Activated T-cell treated with anti-CD3 and anti-CD28 coated beads for 24 hours (primary cell): ENCODE data around the gene THOC5.
A peak's percentile ranks its signal among the peaks of the same experiment; 100 is the strongest.
"Not testable (repeated sequence)": the region's sequence is repeated elsewhere in the genome, so short reads cannot be mapped to it uniquely, and the experiment has no call there.

Source experiments
- DNase-seq: peaks from one replicate; pipeline ENCODE4 v3.0.0-alpha.2; 2020; ENCODE audit warnings: low read depth

Gene THOC5

GRCh38 chr22:29553351-29554224 lies at the start of gene THOC5:
Gene THOC5, minus strand, starts transcription at chr22:29553757. Its CDS starts 4,610 bp downstream, at chr22:29549147.
- peak; percentile 88 for DNase-seq

GRCh38 chr22:29598684-29599020 lies 45.1 kb upstream of the THOC5 start:
- no peak for DNase-seq

- not testable (repeated sequence) for DNase-seq
Measured at GRCh38 chr22:29597871-29598683, 44.5 kb upstream of the THOC5 start.

GRCh38 chr22:29596408-29596807 lies 42.9 kb upstream of the THOC5 start:
- no peak for DNase-seq

GRCh38 chr22:29594447-29594846 lies 40.9 kb upstream of the THOC5 start:
- not testable (repeated sequence) for DNase-seq

GRCh38 chr22:29593923-29594322 lies 40.4 kb upstream of the THOC5 start:
- DNase-seq = no peak

GRCh38 chr22:29587938-29588699 lies 34.6 kb upstream of the THOC5 start:
- DNase-seq = no peak

GRCh38 chr22:29586193-29586705 lies 32.7 kb upstream of the THOC5 start:
- DNase-seq = not testable (repeated sequence)

- DNase-seq = no peak
Measured at GRCh38 chr22:29584975-29585374, 31.4 kb upstream of the THOC5 start.

GRCh38 chr22:29581799-29582198 lies 28.2 kb upstream of the THOC5 start:
- no peak for DNase-seq

GRCh38 chr22:29580200-29580810 lies 26.7 kb upstream of the THOC5 start:
- DNase-seq = no peak

GRCh38 chr22:29578462-29579200 lies 25.1 kb upstream of the THOC5 start:
- DNase-seq = no peak

GRCh38 chr22:29574762-29575450 lies 21.3 kb upstream of the THOC5 start:
- no peak for DNase-seq

GRCh38 chr22:29570912-29571549 lies 17.5 kb upstream of the THOC5 start:
- no peak for DNase-seq

GRCh38 chr22:29570456-29570855 lies 16.9 kb upstream of the THOC5 start:
- no peak for DNase-seq

- DNase-seq = no peak
Measured at GRCh38 chr22:29569011-29569678, 15.6 kb upstream of the THOC5 start.

- no peak for DNase-seq
Measured at GRCh38 chr22:29567338-29567737, 13.8 kb upstream of the THOC5 start.

GRCh38 chr22:29566513-29566912 lies 13.0 kb upstream of the THOC5 start:
- DNase-seq = not testable (repeated sequence)
